ENCODE data around the gene DENND5A. TPM values are rescaled to one million over a fixed set of nuclear protein-coding genes. Genes with fewer than 3 reads are reported as not detected.

The DENND5A gene
- total RNA-seq, 1 experiment from 2014 or later, result 136 TPM

- Histone ChIP-seq H3K4me3 (ENCODE audit: low read depth in 2 of 2, low read length in 2 of 2) (no peak overlapping the region), H3K27ac (ENCODE audit: low read length) (peak overlapping the region; percentile 19; the same call in 1 of the 2 replicates), H3K9me3 (ENCODE audit: control insufficient read depth, insufficient read depth, low read depth, low read length) (no peaks in the 10 kb centered on the region), H3K36me3 (ENCODE audit: control insufficient read depth, insufficient read depth, low read length) (no peaks in the 10 kb centered on the region), H3K27me3 (ENCODE audit: control insufficient read depth, insufficient read depth, low read length) (no peaks in the 10 kb centered on the region), H3K4me1 (ENCODE audit: control insufficient read depth, insufficient read depth, low read length) (peaks cover 22% of the 10 kb centered on the region)
- peak; percentile 62 for ATAC-seq
- CTCF ChIA-PET, result no interaction called here
- intact Hi-C loops (cut with micrococcal nuclease; ENCODE audit: unreplicated experiment), result no loop called here
- BruUV-seq (replicated peaks), result no TSS peak
- in situ Hi-C loops (cut with HindIII; ENCODE audit: low pct_unique_long_range_greater_than_20kb, low sequenced_read_pairs), result no loop called here
- TF ChIP-seq CTCF (IDR thresholded peaks at IDR 0.05) (no peak), SIN3A (IDR thresholded peaks at IDR 0.05; ENCODE audit: borderline replicate concordance, insufficient read depth, low read depth, low read length) (no peak), TCF7L2 (IDR thresholded peaks at IDR 0.05; ENCODE audit: low read depth, low read length) (no peak), POLR2AphosphoS5 (IDR thresholded peaks at IDR 0.05; ENCODE audit: low read depth, low read length) (no peak), REST (IDR thresholded peaks at IDR 0.05; ENCODE audit: insufficient read depth in 1 of 2, low read depth in 2 of 2, low read length in 1 of 2) (no peak)
- POLR2A ChIA-PET, result no interaction called here
- DNase-seq (ENCODE audit: low read depth, low spot score), result no peak
These were observed 50.4 kb downstream of the DENND5A start for GRCh38 chr11:9214765-9215164.

- intact Hi-C loops (cut with micrococcal nuclease; ENCODE audit: unreplicated experiment), result no loop called here
- H3K27ac ChIP-seq (ENCODE audit: low read length), result no peak overlapping the region
- in situ Hi-C loops (cut with HindIII; ENCODE audit: low pct_unique_long_range_greater_than_20kb, low sequenced_read_pairs), result no loop called here
- DNase-seq (ENCODE audit: low read depth, low spot score), result no peak
- H3K27me3 ChIP-seq (ENCODE audit: control insufficient read depth, insufficient read depth, low read length), result no peaks in the 10 kb centered on the region
- H3K4me1 ChIP-seq (ENCODE audit: control insufficient read depth, insufficient read depth, low read length), result peaks cover 24% of the 10 kb centered on the region
- no TSS peak for BruUV-seq (replicated peaks)
- no peaks in the 10 kb centered on the region for H3K9me3 ChIP-seq (ENCODE audit: control insufficient read depth, insufficient read depth, low read depth, low read length)
- no peak for TF ChIP-seq TCF7L2 (IDR thresholded peaks at IDR 0.05; ENCODE audit: low read depth, low read length)
- no peak for TF ChIP-seq CTCF (IDR thresholded peaks at IDR 0.05)
- TF ChIP-seq REST (IDR thresholded peaks at IDR 0.05; ENCODE audit: insufficient read depth in 1 of 2, low read depth in 2 of 2, low read length in 1 of 2), result no peak
- no peak for TF ChIP-seq POLR2AphosphoS5 (IDR thresholded peaks at IDR 0.05; ENCODE audit: low read depth, low read length)
- no peak for TF ChIP-seq SIN3A (IDR thresholded peaks at IDR 0.05; ENCODE audit: borderline replicate concordance, insufficient read depth, low read depth, low read length)
- no peak overlapping the region for H3K4me3 ChIP-seq (ENCODE audit: low read depth in 2 of 2, low read length in 2 of 2)
- POLR2A ChIA-PET, result no interaction called here
- H3K36me3 ChIP-seq (ENCODE audit: control insufficient read depth, insufficient read depth, low read length), result no peaks in the 10 kb centered on the region
- CTCF ChIA-PET, result no interaction called here
- ATAC-seq, result no peak
These were observed 53.8 kb downstream of the DENND5A start for GRCh38 chr11:9211322-9211721.

Data from Panc1 (cell line).